ENCODE measurements around the gene NOVA1.
"Not testable (repeated sequence)": the region's sequence is repeated elsewhere in the genome, so short reads cannot be mapped to it uniquely, and the experiment has no call there.

The NOVA1 gene

GRCh38 chr14:26597589-26598080 lies at the start of gene NOVA1:
Gene NOVA1 (minus strand): TSS chr14:26598033. CDS start chr14:26597436, 597 bp downstream.
- DNase-seq, result no peak

- DNase-seq, result not testable (repeated sequence)
These were observed 47.2 kb upstream of the NOVA1 start for GRCh38 chr14:26645057-26645456.

- DNase-seq, result no peak
These were observed 38.7 kb upstream of the NOVA1 start for GRCh38 chr14:26636561-26636960.

- not testable (repeated sequence) for DNase-seq
These were observed 37.1 kb upstream of the NOVA1 start for GRCh38 chr14:26634946-26635345.

GRCh38 chr14:26626256-26626655 lies 28.4 kb upstream of the NOVA1 start:
- no peak for DNase-seq

- no peak for DNase-seq
These were observed 24.8 kb upstream of the NOVA1 start for GRCh38 chr14:26622611-26623010.

- DNase-seq, result no peak
These were observed 24.2 kb upstream of the NOVA1 start for GRCh38 chr14:26621807-26622560.

GRCh38 chr14:26621364-26621763 lies 23.5 kb upstream of the NOVA1 start:
- no peak for DNase-seq

GRCh38 chr14:26611259-26611658 lies 13.4 kb upstream of the NOVA1 start:
- no peak for DNase-seq

- no peak for DNase-seq
These were observed 9.0 kb upstream of the NOVA1 start for GRCh38 chr14:26606729-26607312.

GRCh38 chr14:26605602-26606001 lies 7.8 kb upstream of the NOVA1 start:
- DNase-seq, result no peak

- DNase-seq, result no peak
These were observed 5.1 kb upstream of the NOVA1 start for GRCh38 chr14:26602902-26603301.

- DNase-seq, result no peak
These were observed 4.0 kb upstream of the NOVA1 start for GRCh38 chr14:26601856-26602255.

- DNase-seq, result no peak
These were observed 1.5 kb upstream of the NOVA1 start for GRCh38 chr14:26599291-26599690.

- no peak for DNase-seq
These were observed 869 bp upstream of the NOVA1 start for GRCh38 chr14:26598672-26599131.

- DNase-seq, result peak; percentile 3
These were observed 343 bp upstream of the NOVA1 start for GRCh38 chr14:26598081-26598671.

- DNase-seq, result no peak
These were observed 703 bp downstream of the NOVA1 start for GRCh38 chr14:26597071-26597588.

GRCh38 chr14:26596543-26597061 lies 1.2 kb downstream of the NOVA1 start:
- no peak for DNase-seq

GRCh38 chr14:26595926-26596542 lies 1.8 kb downstream of the NOVA1 start:
- no peak for DNase-seq

GRCh38 chr14:26594756-26595545 lies 2.9 kb downstream of the NOVA1 start:
- DNase-seq, result no peak

GRCh38 chr14:26594148-26594547 lies 3.7 kb downstream of the NOVA1 start:
- no peak for DNase-seq

- no peak for DNase-seq
These were observed 4.5 kb downstream of the NOVA1 start for GRCh38 chr14:26593357-26593756.

Data from hematopoietic multipotent progenitor cell treated with erythropoietin and hydrocortisone succinate and interleukin-3 and kit ligand, for 6 days (in vitro differentiated cells).